ENCODE measurements around the gene PTPRC.

Gene PTPRC

DNA sequence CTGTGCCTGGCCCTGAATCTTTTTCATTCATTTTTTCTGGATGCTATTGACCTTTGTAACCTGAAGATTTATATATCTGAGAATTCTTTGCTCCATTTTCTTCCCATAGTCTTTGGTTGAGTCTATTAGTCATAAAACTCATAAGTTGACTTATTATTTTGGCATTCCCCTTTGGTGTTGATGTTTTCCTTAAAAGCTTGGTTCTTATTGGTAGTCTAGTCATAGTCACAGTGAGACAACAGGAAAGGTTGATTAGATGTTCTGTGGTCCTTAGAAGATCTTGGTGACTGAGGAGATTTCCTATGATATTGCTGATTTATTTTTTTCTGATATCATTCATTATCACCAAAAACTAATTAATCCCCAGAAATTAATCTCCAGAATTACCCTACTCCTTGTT lies 86.2 kb downstream of the PTPRC start:
- no peak overlapping the region for H3K9ac ChIP-seq (ENCODE audit: low read length)
- no peak overlapping the region for H3K14ac ChIP-seq (ENCODE audit: low read length)
- H2AFZ ChIP-seq (ENCODE audit: insufficient read depth, low read length, poor library complexity) = no peak overlapping the region
- no peak overlapping the region for H2BK12ac ChIP-seq (ENCODE audit: low read length)
- no peaks in the 10 kb centered on the region for H3K4me1 ChIP-seq (ENCODE audit: control insufficient read depth in 1 of 2, insufficient read depth in 2 of 2, low read length in 2 of 2)
- no peaks in the 10 kb centered on the region for H3K9me3 ChIP-seq (ENCODE audit: insufficient read depth, low read depth, low read length)
- H4K91ac ChIP-seq (ENCODE audit: low read depth, low read length) = no peak overlapping the region
- no peak overlapping the region for H3K27ac ChIP-seq (ENCODE audit: low read depth, low read length)
- no peak overlapping the region for H2AK5ac ChIP-seq (ENCODE audit: low read length)
- DNase-seq = no peak
- no peak overlapping the region for H4K8ac ChIP-seq (ENCODE audit: low read depth, low read length)
- H2BK5ac ChIP-seq (ENCODE audit: low read depth, low read length, poor library complexity) = no peak overlapping the region
- H3K36me3 ChIP-seq (ENCODE audit: control insufficient read depth in 1 of 2, insufficient read depth in 2 of 2, low read length in 2 of 2) = no peaks in the 10 kb centered on the region
- no peak overlapping the region for H3K18ac ChIP-seq (ENCODE audit: low read length)
- no peak overlapping the region for H3K4me2 ChIP-seq (ENCODE audit: low read length)
- H4K12ac ChIP-seq (ENCODE audit: low read depth, low read length) = no peak overlapping the region
- no peak overlapping the region for H3K4me3 ChIP-seq (ENCODE audit: low read depth, low read length)
- no peak overlapping the region for H3K4ac ChIP-seq (ENCODE audit: low read depth, low read length)
- no peak overlapping the region for H3K23ac ChIP-seq (ENCODE audit: low read length)
- H3K27me3 ChIP-seq (ENCODE audit: insufficient read depth, low read length) = no peaks in the 10 kb centered on the region
- H2BK120ac ChIP-seq (ENCODE audit: insufficient read depth, low read length, poor library complexity) = no peak overlapping the region
- H3K79me2 ChIP-seq (ENCODE audit: control insufficient read depth, insufficient read depth, low read length, poor library complexity) = no peaks in the 10 kb centered on the region
- no peaks in the 10 kb centered on the region for H3K79me1 ChIP-seq (ENCODE audit: low read length)

DNA sequence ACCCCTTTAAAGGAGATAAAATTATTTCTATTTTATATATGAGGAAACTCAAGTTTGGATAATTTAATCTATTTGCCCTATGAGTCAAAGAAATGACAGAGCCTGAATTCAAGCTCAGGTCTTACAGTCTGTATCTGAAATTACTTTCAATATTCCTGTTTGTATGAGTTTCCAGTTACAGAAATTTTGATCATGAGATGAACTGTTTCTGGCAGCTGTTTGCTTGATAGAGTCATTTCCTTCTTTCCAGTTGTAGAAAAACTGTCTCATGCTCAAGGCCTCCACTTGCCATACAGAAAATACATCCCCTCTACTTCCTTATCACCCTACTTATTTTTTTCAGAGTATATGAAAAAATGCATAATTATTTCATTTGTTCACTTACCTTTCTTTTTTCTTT lies 87.6 kb downstream of the PTPRC start:
- H3K4me1 ChIP-seq (ENCODE audit: control insufficient read depth in 1 of 2, insufficient read depth in 2 of 2, low read length in 2 of 2) = no peaks in the 10 kb centered on the region
- no peak overlapping the region for H2AK5ac ChIP-seq (ENCODE audit: low read length)

DNA sequence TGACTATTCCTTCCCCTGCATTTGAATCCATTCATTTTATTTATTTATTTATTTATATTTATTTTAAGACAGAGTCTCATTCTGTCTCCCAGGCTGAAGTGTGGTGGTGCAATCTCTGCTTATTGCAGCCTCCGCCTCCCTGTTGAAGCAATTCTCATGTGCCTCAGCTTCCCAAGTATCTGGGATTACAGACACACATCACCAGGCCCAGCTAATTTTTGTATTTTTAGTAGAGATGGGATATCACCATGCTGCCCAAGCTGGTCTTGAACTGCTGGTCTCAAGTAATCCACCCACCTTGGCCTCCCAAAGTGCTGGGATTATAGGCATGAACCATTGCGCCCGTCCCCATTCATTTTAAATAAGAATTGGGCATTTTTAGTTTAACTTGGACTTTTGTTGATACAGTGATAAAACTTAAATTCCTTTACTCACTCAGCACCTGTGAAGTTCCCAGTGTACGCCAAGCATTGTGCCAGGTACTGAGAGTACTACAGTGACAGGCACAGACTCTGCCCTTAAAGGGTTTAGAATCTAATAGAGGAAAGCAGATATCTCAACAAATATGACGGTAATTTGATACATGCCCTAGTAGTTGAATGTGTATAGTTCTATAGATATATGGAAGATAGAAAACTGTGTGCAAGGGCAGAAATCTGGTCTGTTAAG lies 90.5 kb downstream of the PTPRC start:
- no peak overlapping the region for H2AFZ ChIP-seq (ENCODE audit: insufficient read depth, low read length, poor library complexity)
- no peaks in the 10 kb centered on the region for H3K4me1 ChIP-seq (ENCODE audit: control insufficient read depth in 1 of 2, insufficient read depth in 2 of 2, low read length in 2 of 2)
- no peak overlapping the region for H3K4me3 ChIP-seq (ENCODE audit: low read depth, low read length)
- no peaks in the 10 kb centered on the region for H3K79me1 ChIP-seq (ENCODE audit: low read length)
- H4K8ac ChIP-seq (ENCODE audit: low read depth, low read length) = no peak overlapping the region
- H3K18ac ChIP-seq (ENCODE audit: low read length) = no peak overlapping the region
- no peak overlapping the region for H3K4me2 ChIP-seq (ENCODE audit: low read length)
- H3K27ac ChIP-seq (ENCODE audit: low read depth, low read length) = no peak overlapping the region
- H3K36me3 ChIP-seq (ENCODE audit: control insufficient read depth in 1 of 2, insufficient read depth in 2 of 2, low read length in 2 of 2) = no peaks in the 10 kb centered on the region
- H3K27me3 ChIP-seq (ENCODE audit: insufficient read depth, low read length) = no peaks in the 10 kb centered on the region
- no peak for DNase-seq
- no peaks in the 10 kb centered on the region for H3K9me3 ChIP-seq (ENCODE audit: insufficient read depth, low read depth, low read length)
- H3K23ac ChIP-seq (ENCODE audit: low read length) = no peak overlapping the region
- H3K14ac ChIP-seq (ENCODE audit: low read length) = no peak overlapping the region
- no peak overlapping the region for H2AK5ac ChIP-seq (ENCODE audit: low read length)
- no peak overlapping the region for H2BK120ac ChIP-seq (ENCODE audit: insufficient read depth, low read length, poor library complexity)
- no peak overlapping the region for H3K9ac ChIP-seq (ENCODE audit: low read length)
- H2BK12ac ChIP-seq (ENCODE audit: low read length) = no peak overlapping the region
- no peak overlapping the region for H4K12ac ChIP-seq (ENCODE audit: low read depth, low read length)
- no peak overlapping the region for H4K91ac ChIP-seq (ENCODE audit: low read depth, low read length)
- WGBS (ENCODE audit: extremely low coverage, insufficient coverage, insufficient read length) = no CpG with 5 or more reads among the region's 5 CpGs
- no peak overlapping the region for H2BK5ac ChIP-seq (ENCODE audit: low read depth, low read length, poor library complexity)
- H3K79me2 ChIP-seq (ENCODE audit: control insufficient read depth, insufficient read depth, low read length, poor library complexity) = no peaks in the 10 kb centered on the region
- no peak overlapping the region for H3K4ac ChIP-seq (ENCODE audit: low read depth, low read length)

More for the DNA sequence above, 87.6 kb downstream of the PTPRC start:
- Histone ChIP-seq H4K91ac (ENCODE audit: low read depth, low read length) (no peak overlapping the region), H2BK120ac (ENCODE audit: insufficient read depth, low read length, poor library complexity) (no peak overlapping the region), H3K9me3 (ENCODE audit: insufficient read depth, low read depth, low read length) (no peaks in the 10 kb centered on the region), H3K23ac (ENCODE audit: low read length) (no peak overlapping the region), H3K4me2 (ENCODE audit: low read length) (no peak overlapping the region), H2BK5ac (ENCODE audit: low read depth, low read length, poor library complexity) (no peak overlapping the region), H2BK12ac (ENCODE audit: low read length) (no peak overlapping the region), H4K12ac (ENCODE audit: low read depth, low read length) (no peak overlapping the region), H4K8ac (ENCODE audit: low read depth, low read length) (no peak overlapping the region), H3K27ac (ENCODE audit: low read depth, low read length) (no peak overlapping the region), H3K79me1 (ENCODE audit: low read length) (no peaks in the 10 kb centered on the region), H3K9ac (ENCODE audit: low read length) (no peak overlapping the region), H3K4me3 (ENCODE audit: low read depth, low read length) (no peak overlapping the region), H3K4ac (ENCODE audit: low read depth, low read length) (no peak overlapping the region), H3K36me3 (ENCODE audit: control insufficient read depth in 1 of 2, insufficient read depth in 2 of 2, low read length in 2 of 2) (no peaks in the 10 kb centered on the region), H3K14ac (ENCODE audit: low read length) (no peak overlapping the region), H3K18ac (ENCODE audit: low read length) (no peak overlapping the region), H3K27me3 (ENCODE audit: insufficient read depth, low read length) (no peaks in the 10 kb centered on the region), H2AFZ (ENCODE audit: insufficient read depth, low read length, poor library complexity) (no peak overlapping the region), H3K79me2 (ENCODE audit: control insufficient read depth, insufficient read depth, low read length, poor library complexity) (no peaks in the 10 kb centered on the region)
- no peak for DNase-seq

DNA sequence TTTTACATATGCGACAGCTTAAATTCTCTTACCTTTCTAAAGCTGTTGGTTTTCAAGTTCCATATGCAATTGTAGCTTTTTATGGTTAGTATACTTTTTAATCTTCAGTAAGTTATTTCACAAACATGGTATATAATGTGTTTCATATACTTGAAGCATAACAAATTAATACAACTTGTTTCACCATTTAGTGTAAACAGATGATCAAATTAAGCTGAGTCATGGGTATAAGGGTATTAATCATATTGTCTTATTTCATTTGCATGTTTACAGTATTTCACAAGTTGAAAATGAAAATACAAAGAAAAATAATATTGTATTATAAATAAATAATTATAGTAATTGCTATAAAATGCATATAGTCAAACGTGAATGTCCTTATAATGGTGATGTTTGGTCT lies 92.1 kb downstream of the PTPRC start:
- H3K27me3 ChIP-seq (ENCODE audit: insufficient read depth, low read length) = no peaks in the 10 kb centered on the region
- no peak overlapping the region for H3K27ac ChIP-seq (ENCODE audit: low read depth, low read length)
- no peak overlapping the region for H3K23ac ChIP-seq (ENCODE audit: low read length)
- no peaks in the 10 kb centered on the region for H3K36me3 ChIP-seq (ENCODE audit: control insufficient read depth in 1 of 2, insufficient read depth in 2 of 2, low read length in 2 of 2)
- no peak overlapping the region for H3K14ac ChIP-seq (ENCODE audit: low read length)
- H3K4me3 ChIP-seq (ENCODE audit: low read depth, low read length) = no peak overlapping the region
- no peaks in the 10 kb centered on the region for H3K9me3 ChIP-seq (ENCODE audit: insufficient read depth, low read depth, low read length)
- H2AFZ ChIP-seq (ENCODE audit: insufficient read depth, low read length, poor library complexity) = no peak overlapping the region
- H3K9ac ChIP-seq (ENCODE audit: low read length) = no peak overlapping the region
- H4K12ac ChIP-seq (ENCODE audit: low read depth, low read length) = no peak overlapping the region
- no peaks in the 10 kb centered on the region for H3K79me2 ChIP-seq (ENCODE audit: control insufficient read depth, insufficient read depth, low read length, poor library complexity)
- no peak overlapping the region for H4K8ac ChIP-seq (ENCODE audit: low read depth, low read length)
- H3K4me1 ChIP-seq (ENCODE audit: control insufficient read depth in 1 of 2, insufficient read depth in 2 of 2, low read length in 2 of 2) = no peaks in the 10 kb centered on the region
- no peak overlapping the region for H2BK12ac ChIP-seq (ENCODE audit: low read length)
- WGBS (ENCODE audit: extremely low coverage, insufficient coverage, insufficient read length) = no CpG with 5 or more reads among the region's 2 CpGs
- no peak for DNase-seq
- no peaks in the 10 kb centered on the region for H3K79me1 ChIP-seq (ENCODE audit: low read length)
- H2AK5ac ChIP-seq (ENCODE audit: low read length) = no peak overlapping the region
- H2BK120ac ChIP-seq (ENCODE audit: insufficient read depth, low read length, poor library complexity) = no peak overlapping the region
- H3K4me2 ChIP-seq (ENCODE audit: low read length) = no peak overlapping the region
- no peak overlapping the region for H3K18ac ChIP-seq (ENCODE audit: low read length)
- no peak overlapping the region for H4K91ac ChIP-seq (ENCODE audit: low read depth, low read length)
- H2BK5ac ChIP-seq (ENCODE audit: low read depth, low read length, poor library complexity) = no peak overlapping the region
- no peak overlapping the region for H3K4ac ChIP-seq (ENCODE audit: low read depth, low read length)
